Fibroblast of skin of right quadriceps (primary cell): Measurements from ENCODE around the gene KCNN2.

Source experiments
- DNase-seq: peaks from one replicate; pipeline ENCODE4 v3.0.0-alpha.2; 2013

KCNN2 gene

DNA sequence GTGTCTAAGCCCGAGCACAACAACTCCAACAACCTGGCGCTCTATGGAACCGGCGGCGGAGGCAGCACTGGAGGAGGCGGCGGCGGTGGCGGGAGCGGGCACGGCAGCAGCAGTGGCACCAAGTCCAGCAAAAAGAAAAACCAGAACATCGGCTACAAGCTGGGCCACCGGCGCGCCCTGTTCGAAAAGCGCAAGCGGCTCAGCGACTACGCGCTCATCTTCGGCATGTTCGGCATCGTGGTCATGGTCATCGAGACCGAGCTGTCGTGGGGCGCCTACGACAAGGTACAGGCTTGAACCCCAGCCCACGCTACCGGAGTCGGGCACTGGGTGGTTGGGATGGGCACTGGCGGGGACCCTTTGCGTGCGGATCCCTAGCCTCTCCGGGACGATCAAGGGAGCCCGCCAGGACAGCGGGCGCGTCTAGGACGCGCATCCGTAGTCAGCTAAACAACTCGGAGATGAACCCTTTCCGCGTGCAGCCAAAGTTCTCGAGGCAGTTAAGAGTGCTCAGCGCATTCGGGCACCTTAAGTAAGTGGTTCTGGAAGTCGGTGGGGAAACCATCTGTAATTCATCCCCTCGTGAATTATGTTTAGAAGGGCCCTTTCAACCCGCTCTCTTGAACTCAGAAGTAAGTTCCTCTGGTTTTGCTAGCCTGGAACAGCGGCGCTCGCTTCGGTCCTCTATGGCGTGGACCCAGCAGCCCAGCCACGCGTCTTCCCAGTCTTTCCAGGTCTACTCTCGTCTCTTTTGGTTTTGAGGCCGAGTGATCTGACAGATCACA is 1.3 kb downstream of the KCNN2 start:
- no peak for DNase-seq

DNA sequence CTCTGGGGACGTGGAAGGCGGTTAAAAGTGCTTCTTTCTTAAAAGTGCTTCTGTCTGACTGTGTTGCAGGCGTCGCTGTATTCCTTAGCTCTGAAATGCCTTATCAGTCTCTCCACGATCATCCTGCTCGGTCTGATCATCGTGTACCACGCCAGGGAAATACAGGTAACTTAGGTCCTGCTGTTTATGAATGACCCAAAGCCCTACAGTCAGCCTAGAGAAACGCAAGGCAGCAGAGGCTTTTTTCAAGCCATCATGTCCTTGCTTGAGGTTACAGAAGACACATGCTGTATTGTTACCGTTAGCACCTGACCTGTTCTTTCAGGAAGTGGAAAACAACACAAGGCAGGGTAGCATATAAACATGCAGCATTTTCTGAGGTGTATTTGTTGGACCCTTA is 2.0 kb downstream of the KCNN2 start:
- no peak for DNase-seq

DNA sequence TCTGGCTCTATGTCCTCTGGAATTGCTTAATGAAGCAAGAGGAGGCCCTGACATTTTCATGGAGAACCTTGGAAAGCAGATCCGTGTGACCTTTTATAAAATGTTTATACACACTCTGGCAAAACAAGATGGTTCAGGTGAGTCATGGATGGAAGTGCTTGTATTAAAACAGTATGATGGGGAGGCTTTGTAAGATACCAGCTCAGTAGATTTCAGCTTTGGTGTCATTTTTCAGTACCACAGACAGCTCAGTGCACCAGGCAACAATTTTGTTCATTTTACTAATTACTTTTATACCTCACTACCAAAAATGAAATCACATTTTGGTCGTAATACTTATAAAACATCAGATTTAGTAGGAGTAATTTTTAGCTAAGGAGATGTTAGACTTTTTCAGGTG is 5.2 kb downstream of the KCNN2 start:
- no peak for DNase-seq

DNA sequence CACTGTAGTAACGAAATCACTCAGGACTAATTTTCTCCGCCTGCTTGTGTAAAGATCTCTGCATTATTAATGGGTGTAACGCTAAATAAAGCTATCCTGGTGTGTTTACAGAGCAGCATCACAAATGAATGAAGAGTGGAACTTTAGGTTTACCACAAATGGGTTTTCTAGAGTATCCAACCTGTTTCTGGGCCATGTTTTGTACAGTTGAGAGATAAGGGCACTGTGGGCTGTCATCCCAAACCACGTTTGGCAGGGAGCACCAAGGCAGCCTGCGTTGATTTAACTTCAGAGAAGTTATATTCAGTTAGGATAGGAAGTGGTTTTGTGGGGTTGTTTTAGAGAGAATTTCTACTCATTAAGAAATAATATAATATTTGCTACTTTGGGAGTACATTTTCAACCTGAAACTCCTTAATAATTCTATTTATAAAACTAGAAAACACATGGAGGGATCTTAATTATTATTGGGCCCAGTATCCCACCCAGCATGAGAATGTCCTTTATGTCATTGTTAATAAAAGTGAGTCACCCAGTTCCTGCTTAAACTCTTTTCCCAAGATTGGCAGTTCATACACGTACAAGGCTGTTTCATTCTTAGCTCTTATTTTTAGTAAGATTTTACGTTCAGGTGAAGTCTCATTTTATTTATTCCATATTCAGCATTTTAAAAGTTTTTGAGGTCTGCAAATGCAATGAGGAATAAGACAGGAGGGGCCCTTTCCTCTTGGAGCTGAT is 8.0 kb downstream of the KCNN2 start:
- no peak for DNase-seq

DNA sequence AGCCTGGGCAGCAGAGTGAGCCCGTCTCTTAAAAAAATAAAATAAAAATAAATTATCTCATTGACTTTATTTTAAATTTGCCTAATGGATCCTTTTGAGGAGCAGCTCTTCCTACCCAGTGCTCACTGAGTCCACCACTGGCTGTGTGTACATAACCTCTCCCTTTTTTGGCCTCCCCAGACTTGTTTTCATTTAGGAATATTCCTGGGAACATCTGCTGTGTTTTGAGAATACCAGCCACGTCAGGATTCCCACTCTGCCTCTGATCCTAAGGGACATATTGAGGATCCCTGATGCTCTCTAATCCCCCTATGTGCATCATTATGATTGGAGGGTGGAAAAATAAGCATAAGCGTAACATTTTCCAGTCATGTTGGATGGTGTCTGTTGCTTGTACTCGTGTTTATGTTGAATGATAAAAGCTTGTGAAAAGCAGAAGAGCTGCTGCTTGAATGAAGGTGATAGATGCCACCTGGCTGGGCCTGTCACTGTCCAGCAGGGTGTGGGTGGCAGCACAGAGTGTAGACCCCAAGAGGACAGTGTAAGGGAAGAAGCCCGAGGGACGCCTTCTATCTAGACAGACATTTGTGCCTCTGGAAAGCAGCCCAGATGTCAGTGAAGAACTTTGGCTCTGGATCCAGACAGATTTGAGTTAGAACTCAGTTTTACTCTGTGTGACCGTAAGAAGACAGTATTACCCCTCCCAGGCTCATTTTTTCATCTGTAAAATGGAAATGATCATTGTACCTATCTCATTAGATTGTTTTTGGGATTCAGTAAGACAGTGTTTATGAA is 15.4 kb downstream of the KCNN2 start:
- no peak for DNase-seq

DNA sequence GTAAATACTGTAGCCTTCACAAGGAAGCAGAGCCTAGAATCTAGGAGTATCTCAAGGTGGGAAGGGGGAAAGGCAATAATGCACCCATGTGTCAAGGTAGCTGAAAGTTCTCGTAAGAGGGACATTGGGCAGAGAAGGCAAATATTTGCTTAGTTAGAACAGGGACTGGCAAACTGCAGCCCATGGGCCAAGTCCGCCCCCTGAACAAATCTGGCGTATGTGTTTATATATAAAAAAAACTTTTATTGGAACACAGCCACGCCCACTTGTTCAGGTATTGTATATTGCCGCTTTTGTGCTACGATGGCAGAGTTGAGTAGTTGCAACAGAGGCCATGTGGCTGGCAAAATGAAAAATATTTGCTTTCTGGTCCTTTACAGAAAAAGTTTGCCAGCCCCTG is 16.1 kb downstream of the KCNN2 start:
- DNase-seq: no peak

DNA sequence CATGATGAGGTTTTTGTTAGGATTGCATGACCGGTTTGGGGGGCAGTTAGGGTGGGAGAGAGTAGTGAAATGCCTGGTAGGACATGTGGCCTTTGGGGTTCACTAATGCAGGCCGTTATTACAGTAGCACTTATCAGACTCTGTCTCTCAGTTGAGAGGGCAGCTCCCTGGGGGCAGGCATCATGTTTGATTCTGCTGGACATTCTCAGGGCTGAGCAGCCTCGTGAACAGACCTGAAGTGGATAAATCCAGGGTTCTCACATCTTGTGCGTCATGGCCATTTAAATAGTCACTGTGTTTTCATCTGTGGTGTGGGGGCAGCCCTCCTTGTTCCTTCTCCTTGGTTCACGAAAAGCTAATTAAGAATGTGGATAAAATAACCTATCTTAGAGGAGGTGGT is 18.9 kb downstream of the KCNN2 start:
- DNase-seq: no peak

DNA sequence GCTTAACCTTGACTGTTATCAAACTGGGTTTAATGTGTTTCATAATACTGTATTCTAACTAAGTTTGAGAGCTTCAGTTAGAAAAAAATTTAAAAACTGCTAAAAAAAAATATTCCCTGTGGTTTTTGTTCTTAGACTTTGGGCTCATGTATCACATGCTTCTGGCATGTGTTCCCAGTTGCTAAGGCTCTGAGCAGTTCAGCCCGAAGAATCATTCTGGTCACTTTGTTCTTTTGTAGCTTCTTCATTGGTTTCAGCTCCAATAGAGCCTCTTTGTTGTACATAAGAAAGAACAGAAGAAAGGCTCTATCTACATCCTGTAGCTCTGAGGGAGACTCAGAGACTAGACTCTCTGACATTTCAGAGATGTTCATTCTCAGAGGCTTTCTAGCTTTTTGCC is 25.6 kb downstream of the KCNN2 start:
- no peak for DNase-seq

DNA sequence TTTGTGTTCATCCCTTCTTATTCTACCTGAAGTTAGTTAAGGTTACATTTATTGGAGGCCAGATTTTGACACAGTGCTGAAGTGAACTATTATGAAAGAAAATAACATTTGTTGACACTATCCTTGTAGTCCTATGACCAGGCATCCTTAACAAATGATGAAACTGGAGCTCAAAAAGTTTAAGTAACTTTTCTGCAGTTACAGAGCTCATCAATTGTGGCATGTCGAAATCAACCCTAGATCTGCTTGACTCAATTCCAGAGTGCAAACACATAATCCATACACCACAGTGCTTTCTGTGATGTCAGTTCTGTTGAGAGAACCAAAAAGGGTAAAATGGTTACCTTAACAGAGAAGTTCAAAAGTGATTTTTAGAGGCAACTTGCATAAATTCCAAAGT is 28.6 kb downstream of the KCNN2 start:
- DNase-seq: no peak

DNA sequence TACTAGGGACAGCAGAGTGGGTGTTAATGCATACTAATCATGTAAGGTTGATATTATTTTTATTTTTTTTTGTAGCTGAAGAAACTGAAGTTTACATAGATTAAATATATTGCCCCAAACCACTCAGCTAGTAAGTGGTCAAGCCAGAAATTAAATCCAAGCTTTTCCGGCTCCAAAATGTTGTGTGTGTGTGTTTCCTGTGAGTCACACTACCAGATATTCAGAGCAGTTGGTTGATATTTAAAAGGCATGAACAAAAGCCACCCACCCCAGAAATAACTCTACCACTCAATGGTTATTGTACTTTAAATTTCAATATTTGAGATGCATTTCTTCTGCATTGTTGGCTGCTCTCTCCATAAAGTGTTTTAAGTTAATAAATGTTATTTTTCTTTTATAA is 29.5 kb downstream of the KCNN2 start:
- peak; percentile 49 for DNase-seq

DNA sequence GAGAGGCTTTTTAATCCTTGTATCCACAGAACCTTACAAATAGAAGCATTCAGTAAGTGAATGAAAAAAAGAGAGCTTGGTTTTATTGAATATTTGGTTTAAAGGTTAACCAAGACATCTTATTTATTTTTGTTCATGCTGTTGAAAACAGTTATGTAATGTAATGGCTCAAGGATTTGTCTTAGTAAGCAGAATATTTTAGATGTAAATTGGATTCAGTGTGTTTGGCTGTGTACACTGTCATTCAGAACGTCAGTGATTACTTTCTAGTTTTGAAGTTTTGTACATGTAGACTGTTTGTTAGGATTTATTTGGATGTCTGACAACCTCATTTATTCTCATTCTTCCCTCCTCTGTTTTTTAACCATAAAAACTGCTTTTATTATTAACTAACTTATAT is 31.3 kb downstream of the KCNN2 start:
- DNase-seq: no peak

DNA sequence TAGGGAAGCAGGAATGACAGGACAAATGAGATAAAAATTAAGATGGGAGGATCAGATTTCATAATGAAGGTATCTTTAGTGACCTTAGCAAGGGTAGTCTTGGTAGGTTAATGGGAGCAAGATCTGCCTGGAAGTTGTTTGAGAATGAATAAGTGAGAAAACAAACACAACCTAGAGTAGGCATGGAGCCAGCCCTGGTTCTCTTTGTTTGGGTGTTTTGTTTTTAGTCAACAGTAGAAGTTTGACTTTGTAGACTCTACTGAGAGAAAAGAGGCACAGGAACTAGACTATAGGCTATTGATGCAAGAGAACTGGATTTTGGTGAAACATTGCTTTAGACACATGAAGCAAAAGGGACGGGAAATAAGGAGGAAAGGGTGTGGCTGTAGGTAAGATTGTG is 40.3 kb downstream of the KCNN2 start:
- no peak for DNase-seq

DNA sequence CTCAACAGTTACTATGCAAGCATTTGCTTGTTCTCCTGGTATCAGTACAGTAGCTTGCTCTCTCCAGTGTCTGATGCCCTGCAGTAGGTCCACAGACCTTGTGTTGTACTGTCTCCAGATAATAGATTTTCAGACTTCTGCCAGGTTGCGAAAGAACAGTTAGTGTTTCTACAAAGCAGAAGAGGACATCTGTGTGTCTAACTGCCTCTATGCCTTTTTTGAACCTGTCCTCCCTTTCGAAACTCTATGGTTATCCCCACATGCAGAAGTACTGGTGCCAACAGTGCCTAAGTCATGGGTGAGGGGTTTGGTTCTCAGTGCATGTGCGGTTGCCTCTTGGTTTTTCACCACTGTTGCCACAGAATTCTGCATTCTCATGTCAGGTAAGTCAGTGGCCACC is 45.9 kb downstream of the KCNN2 start:
- no peak for DNase-seq

DNA sequence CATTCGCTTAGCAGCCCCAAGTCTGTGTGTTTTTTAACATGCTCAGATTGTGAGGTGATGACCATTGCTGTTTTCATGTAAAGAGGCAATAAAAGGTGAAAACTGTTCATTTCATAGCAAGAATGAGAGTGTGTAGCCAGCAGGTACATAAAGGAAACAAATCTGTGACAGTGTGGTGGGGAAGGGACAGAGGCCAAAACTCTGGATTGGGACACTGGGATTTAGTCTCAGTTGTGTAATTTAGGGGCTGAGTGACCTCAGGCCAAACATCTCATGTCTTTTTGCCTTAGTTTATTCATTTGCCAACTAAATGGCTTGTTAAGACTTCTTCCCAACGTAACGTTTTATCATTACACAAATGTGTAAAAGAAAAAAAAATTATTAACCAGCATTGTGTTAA is 47.0 kb downstream of the KCNN2 start:
- DNase-seq: no peak

DNA sequence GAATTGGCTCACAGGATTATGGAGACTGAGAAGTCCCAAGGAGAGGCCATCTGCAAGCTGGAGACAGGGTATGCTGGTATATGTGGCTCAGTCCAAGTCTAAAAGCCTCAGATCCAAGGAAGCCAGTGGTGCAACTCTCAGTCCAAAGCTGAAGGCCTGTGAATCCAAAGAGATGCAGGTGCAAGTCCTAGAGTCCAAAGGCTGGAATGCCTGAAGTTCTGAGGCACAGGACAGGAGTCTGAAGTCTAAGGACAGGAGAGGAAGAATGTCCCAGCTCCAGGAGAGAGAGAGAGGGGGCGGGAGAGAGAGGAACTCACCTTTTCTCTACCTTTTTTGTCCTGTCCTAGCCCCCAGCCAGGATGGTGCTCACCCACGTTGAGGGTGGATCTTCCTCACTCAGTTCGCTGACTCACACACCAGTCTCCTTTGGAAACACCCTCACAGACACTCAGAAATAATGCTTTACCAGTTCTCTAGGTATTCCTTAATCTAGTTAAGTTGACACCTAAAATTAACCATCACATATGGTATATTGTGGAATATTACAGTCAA is 49.6 kb downstream of the KCNN2 start:
- no peak for DNase-seq

DNA sequence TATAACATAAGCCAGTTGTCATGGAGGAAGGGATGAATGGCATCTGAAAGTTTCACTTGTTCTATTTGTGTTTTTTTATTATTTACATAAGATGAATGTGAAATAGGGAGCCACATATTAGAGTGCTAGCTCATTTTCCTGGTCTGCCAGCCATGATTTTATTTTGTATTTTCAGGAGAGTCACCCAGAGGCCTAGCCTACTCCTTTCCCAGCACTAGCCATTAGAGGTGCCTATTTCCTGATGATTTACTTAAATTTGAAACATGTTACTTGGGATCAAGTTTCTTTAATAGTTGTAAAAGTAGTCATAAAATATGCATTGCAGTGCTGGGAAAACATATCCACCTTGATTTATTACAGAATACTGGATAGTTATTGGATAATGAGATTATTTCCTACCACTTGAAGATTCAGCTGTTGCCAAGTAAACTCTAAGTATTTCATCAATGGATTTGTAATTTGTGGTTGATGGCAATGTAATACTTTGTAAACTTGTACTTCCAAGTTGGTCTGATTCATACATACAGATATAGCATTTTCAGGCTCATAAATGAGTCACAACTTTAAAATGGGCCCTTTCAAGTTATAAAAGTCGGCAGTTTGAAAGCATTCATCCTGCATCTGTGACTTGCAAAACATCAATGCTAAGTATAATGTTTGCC is 50.8 kb downstream of the KCNN2 start:
- peak; percentile 89 for DNase-seq

DNA sequence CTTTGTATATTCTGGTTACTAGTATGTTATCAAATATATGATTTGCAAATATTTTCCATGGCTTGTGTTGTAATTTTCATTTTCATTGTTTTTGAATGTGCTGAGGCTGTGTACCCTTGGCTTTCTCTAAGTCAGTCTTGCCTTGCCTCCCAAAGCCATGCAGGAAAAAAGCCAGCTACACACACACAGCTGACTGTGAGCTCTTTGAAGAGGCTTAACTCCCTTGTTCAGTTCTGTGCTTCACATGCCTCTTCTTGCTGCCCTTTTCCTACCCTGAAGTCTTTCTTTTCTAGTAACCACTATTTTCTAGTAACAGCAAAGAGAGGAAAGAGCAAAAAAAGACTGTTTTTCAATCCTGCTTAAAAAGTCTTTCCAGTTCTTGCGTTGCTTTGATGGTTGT is 53.9 kb downstream of the KCNN2 start:
- DNase-seq: no peak

DNA sequence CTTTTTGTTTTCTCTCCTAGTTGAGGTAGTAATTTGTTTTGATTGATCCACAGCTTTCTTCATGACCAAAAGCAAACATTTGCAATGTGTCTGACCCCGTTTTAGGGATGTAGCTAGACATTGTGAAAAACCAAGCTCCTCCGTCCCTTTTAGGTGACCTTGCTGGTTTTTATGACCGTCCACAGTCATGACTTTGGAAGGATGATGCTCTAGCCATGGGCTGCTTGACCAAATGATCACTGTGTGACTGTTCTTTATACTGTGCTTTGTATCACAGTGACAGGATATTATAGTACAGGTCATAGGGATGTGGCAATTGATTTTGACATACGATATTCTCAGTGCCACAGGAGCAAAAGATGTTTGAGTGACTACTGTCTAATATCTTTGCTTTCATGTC is 54.4 kb downstream of the KCNN2 start:
- no peak for DNase-seq

DNA sequence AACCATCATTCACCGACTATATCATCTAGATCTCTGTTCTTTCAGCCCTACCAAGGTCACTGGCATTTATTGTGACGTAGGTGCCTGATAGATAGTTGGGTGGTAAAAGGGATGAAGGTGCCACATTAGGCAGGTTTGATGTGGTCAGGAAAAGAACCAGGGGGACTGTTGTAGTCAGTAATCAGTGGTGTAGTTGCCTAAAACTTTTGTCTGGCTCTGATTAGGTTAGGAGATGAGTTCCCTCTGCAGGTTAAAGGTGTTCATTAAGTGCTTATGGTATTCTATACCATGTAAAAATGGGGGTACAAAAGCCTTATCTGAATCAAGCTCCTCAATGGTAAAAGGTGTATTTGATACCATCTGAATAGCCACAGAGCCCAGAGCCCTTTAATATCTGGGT is 55.6 kb downstream of the KCNN2 start:
- DNase-seq: no peak

DNA sequence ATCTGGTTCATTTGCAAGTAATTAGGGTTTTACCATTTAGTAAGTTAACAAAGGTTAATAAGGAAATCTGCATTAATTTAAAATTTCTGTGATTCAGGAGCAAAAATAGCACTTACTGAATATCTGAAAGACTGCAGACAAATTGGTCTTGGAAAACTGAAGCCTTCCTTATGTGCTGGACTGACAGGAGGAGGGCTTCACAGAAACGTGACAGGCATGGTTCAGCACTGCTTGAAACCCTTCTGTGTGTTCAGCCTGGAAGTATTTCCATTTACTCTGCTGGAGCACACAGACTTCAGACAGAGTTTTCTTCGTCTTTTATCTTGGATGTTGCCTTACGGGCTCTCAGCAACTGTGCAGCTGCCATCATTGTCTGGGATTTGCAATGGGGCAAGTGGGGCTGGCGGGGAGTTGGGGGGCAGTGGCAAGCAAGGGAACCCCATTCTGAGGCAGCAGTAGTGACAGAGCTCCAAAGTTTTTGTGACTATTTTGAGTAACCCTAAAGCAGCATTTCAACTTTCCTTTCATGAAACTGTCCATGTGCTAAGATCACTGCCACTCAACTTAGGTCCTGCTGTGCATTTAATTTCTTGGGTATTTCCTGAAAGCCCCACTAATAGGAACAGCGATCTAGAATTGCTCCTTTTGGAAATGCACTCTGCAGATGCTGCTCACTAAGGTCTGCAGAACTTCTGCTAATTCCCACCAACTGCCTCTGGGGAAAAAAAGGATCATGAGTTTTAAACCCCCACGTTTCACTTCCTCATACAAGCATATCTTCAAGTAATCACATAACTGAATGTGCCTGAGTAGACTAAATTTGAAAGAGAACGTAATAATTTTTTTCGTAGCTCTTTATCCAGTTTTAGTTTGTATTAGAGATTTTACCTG is 56.6 kb downstream of the KCNN2 start:
- no peak for DNase-seq

DNA sequence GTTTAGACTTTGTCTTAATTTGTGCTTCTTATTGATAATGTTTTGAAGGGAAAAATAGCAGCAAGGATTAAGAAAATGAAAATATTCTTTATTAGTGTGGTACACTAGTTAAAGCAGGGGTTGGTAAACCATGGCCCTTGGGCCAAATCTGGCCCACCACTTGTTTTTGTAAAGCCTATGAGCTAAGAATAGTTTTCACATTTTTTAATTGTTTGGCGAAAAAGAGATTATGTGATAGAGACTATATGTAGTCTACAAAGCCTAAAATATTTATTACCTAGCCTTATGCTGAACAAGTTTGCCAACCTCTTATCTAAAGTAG is 57.2 kb downstream of the KCNN2 start:
- DNase-seq: no peak

DNA sequence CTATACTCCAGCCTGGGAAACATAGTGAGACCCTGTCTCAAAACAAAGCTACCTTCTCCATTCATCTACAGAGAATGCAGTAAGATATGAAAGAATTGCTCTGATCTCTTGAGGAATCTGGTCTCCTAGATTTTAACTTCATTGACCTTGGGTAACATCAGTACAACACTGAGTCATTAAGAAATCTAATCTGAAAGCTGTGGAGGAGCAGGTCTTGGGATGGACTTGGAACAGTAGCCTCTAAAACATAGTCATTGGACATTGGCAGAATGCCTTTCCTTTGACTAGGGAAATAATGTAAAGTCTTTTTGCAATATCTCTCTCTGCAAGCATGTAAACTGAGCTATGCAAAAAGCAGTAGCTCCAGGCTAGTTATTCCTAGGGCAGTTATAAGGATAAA is 58.1 kb downstream of the KCNN2 start:
- peak; percentile 34 for DNase-seq
